PFSK-1 (cell line): Measurements from ENCODE around the gene C1QC.

Experiments
- FOXP2 ChIP-seq: optimal IDR thresholded peaks from 2 replicates; pipeline ENCODE3; 2011; ENCODE audit warnings: borderline replicate concordance, control low read depth, inconsistent platforms; ENCODE audit not compliant: insufficient read depth; ENCODE audit errors: extremely low read length, extremely low read depth
- POLR2AphosphoS5 ChIP-seq: IDR thresholded peaks from 2 replicates; pipeline ENCODE4 v1.6.1; 2012; ENCODE audit warnings: low read depth, mild to moderate bottlenecking, control low read depth, low read length, moderate library complexity
- REST ChIP-seq, 2 experiments: IDR thresholded peaks; 2 replicates each; pipeline versions ENCODE4 v1.6.1 to v1.8.0; 2011 to 2012; ENCODE audit warnings: low read depth in 2 of 2, low read length in 2 of 2, control low read depth in 1 of 2, inconsistent platforms in 1 of 2, mild to moderate bottlenecking in 1 of 2, moderate library complexity in 1 of 2; ENCODE audit not compliant: insufficient read depth in 1 of 2
- SIN3A ChIP-seq: IDR thresholded peaks from 2 replicates; pipeline ENCODE4 v1.6.1; 2012; ENCODE audit warnings: mild to moderate bottlenecking, low read length, moderate library complexity, borderline replicate concordance; ENCODE audit not compliant: insufficient read depth
- TAF1 ChIP-seq: IDR thresholded peaks from 2 replicates; pipeline ENCODE4 v1.6.1; 2012; ENCODE audit warnings: low read length, control low read depth, borderline replicate concordance; ENCODE audit not compliant: insufficient read depth

C1QC gene

GRCh38 chr1:22654692-22655091 is 11.3 kb downstream of the C1QC start:
- TF ChIP-seq FOXP2 (no peak), POLR2AphosphoS5 (no peak), TAF1 (no peak), SIN3A (no peak), REST (IDR thresholded peaks at IDR 0.05; ENCODE audit: insufficient read depth in 1 of 2, low read depth in 2 of 2, low read length in 2 of 2) (no peak)

GRCh38 chr1:22658385-22659163 is 15.1 kb downstream of the C1QC start:
- TF ChIP-seq TAF1 (no peak), POLR2AphosphoS5 (no peak), REST (IDR thresholded peaks at IDR 0.05; ENCODE audit: insufficient read depth in 1 of 2, low read depth in 2 of 2, low read length in 2 of 2) (no peak), SIN3A (no peak), FOXP2 (no peak)

- TF ChIP-seq SIN3A (no peak), REST (IDR thresholded peaks at IDR 0.05; ENCODE audit: insufficient read depth in 1 of 2, low read depth in 2 of 2, low read length in 2 of 2) (no peak), POLR2AphosphoS5 (no peak), TAF1 (no peak), FOXP2 (no peak)
Measured at GRCh38 chr1:22660716-22661241, 17.3 kb downstream of the C1QC start.

- TF ChIP-seq FOXP2, result no peak
- TF ChIP-seq REST (IDR thresholded peaks at IDR 0.05; ENCODE audit: insufficient read depth in 1 of 2, low read depth in 2 of 2, low read length in 2 of 2), result no peak
Measured at GRCh38 chr1:22661880-22662279, 18.4 kb downstream of the C1QC start.
